B cell (primary cell): ENCODE results near the gene STX4. TPM values are rescaled to one million over a fixed set of nuclear protein-coding genes. Genes with fewer than 3 reads are reported as not detected.

Experiments used
- ATAC-seq: fragments of 200-7000 bp; cut with Tn5 transposase; one replicate; pipeline ENCODE4 v1.10.0; 2021; ENCODE audit warnings: low read depth, mild to moderate bottlenecking, moderate number of reproducible peaks, moderate library complexity
- CTCF ChIA-PET: fragments of 350-600 bp; sonication (Branson Sonifier 250); formaldehyde crosslinking; loops from one replicate; lab custom pipeline; 2021; ENCODE audit warnings: antibody characterized with exemption, inconsistent platforms; lab: Charles Lee
- POLR2A ChIA-PET: fragments of 350-600 bp; sonication (Branson Sonifier 250); formaldehyde crosslinking; loops from one replicate; lab custom pipeline; 2021; ENCODE audit warnings: antibody characterized with exemption; lab: Charles Lee
- DNase-seq: peaks from one replicate; pipeline ENCODE4 v3.0.0; 2013
- H2AFZ ChIP-seq: 2 replicates; pipeline ENCODE4 v1.6.1; 2012; ENCODE audit warnings: mild to moderate bottlenecking, low read depth, low read length; ENCODE audit not compliant: insufficient read depth, poor library complexity, severe bottlenecking
- H3K27ac ChIP-seq, 2 donors: 1 replicate in 1 of 2; 2 replicates in 1 of 2; pipeline ENCODE4 v1.5.1; 2012 to 2013; ENCODE audit warnings: low read length in 2 of 2, mild to moderate bottlenecking in 2 of 2, moderate library complexity in 1 of 2
- H3K27me3 ChIP-seq, 4 experiments: fragments of 200-600 bp in 1 of 4; sonication (generic) in 1 of 4; replicated peaks in 1 of 4; 1 replicate in 2 of 4; 2 replicates in 2 of 4; pipeline versions ENCODE4 v1.6.1 to v1.7.0; 2013 to 2016; ENCODE audit warnings: low read length in 3 of 4, mild to moderate bottlenecking in 2 of 4, mixed read lengths in 1 of 4, moderate library complexity in 1 of 4; ENCODE audit not compliant: insufficient read depth in 4 of 4, control insufficient read depth in 3 of 4; ENCODE audit errors: control extremely low read depth in 1 of 4
- H3K36me3 ChIP-seq, 2 experiments: replicated peaks in 1 of 2; 1 replicate in 1 of 2; 2 replicates in 1 of 2; pipeline versions ENCODE4 v1.6.1 to v1.7.1; 2013; ENCODE audit warnings: low read length in 1 of 2; ENCODE audit not compliant: insufficient read depth in 2 of 2, control insufficient read depth in 1 of 2; ENCODE audit errors: control extremely low read depth in 1 of 2, extremely low read depth in 1 of 2
- H3K4me1 ChIP-seq, 2 donors: fragments of 200-600 bp in 1 of 2; sonication (generic) in 1 of 2; 1 replicate in 1 of 2; 2 replicates in 1 of 2; pipeline versions ENCODE4 v1.5.1 to v1.6.1; 2013 to 2017; ENCODE audit warnings: low read length in 2 of 2; ENCODE audit not compliant: control insufficient read depth in 2 of 2, insufficient read depth in 2 of 2
- H3K4me2 ChIP-seq: replicated peaks from 2 replicates; pipeline ENCODE3; 2012; ENCODE audit warnings: mild to moderate bottlenecking, low read depth, low read length; ENCODE audit not compliant: poor library complexity, severe bottlenecking
- H3K4me3 ChIP-seq, 5 experiments: fragments of 200-600 bp in 1 of 5; sonication (generic) in 1 of 5; 1 replicate in 3 of 5; 2 replicates in 2 of 5; pipeline versions ENCODE4 v1.5.1 to v1.7.0; 2011 to 2016; ENCODE audit warnings: low read length in 4 of 5, mild to moderate bottlenecking in 4 of 5, low read depth in 2 of 5, control low read depth in 1 of 5, moderate library complexity in 1 of 5; ENCODE audit not compliant: insufficient read depth in 1 of 5; ENCODE audit errors: control extremely low read depth in 1 of 5, extremely low read depth in 1 of 5
- H3K79me2 ChIP-seq: fragments of 200-600 bp; sonication (generic); one replicate; pipeline ENCODE4 v1.6.0; 2016; ENCODE audit warnings: low read length; ENCODE audit not compliant: control insufficient read depth, insufficient read depth
- H3K9ac ChIP-seq: fragments of 200-600 bp; sonication (generic); 2 replicates; pipeline ENCODE4 v1.6.1; 2017; ENCODE audit warnings: mild to moderate bottlenecking, low read length, moderate library complexity
- H3K9me3 ChIP-seq, 3 donors: one replicate each; pipeline versions ENCODE4 v1.6.1 to v1.7.1; 2013; ENCODE audit warnings: low read length in 2 of 3; ENCODE audit not compliant: control insufficient read depth in 2 of 3, insufficient read depth in 1 of 3; ENCODE audit errors: control extremely low read depth in 1 of 3
- H4K20me1 ChIP-seq: 2 replicates; pipeline ENCODE4 v1.6.0; 2012; ENCODE audit warnings: mild to moderate bottlenecking, low read length; ENCODE audit not compliant: insufficient read depth, control insufficient read depth, poor library complexity, severe bottlenecking
- H3K27ac Mint-ChIP-seq: one replicate; pipeline ENCODE4 v1.8.0; 2021; ENCODE audit warnings: mixed read lengths
- H3K27me3 Mint-ChIP-seq: one replicate; pipeline ENCODE4 v1.8.0; 2021; ENCODE audit warnings: mixed read lengths
- H3K4me1 Mint-ChIP-seq: one replicate; pipeline ENCODE4 v1.8.0; 2021; ENCODE audit warnings: mixed read lengths
- H3K4me3 Mint-ChIP-seq: one replicate; pipeline ENCODE4 v1.8.0; 2021; ENCODE audit warnings: mixed read lengths
- H3K9me3 Mint-ChIP-seq: one replicate; pipeline ENCODE4 v1.8.0; 2022; ENCODE audit warnings: mixed read lengths; ENCODE audit not compliant: insufficient read depth
- CTCF ChIP-seq: fragments of 200-600 bp; IDR thresholded peaks from one replicate; pipeline ENCODE4 v1.8.0; 2022; ENCODE audit warnings: antibody characterized with exemption, mild to moderate bottlenecking
- EZH2 ChIP-seq: IDR thresholded peaks from 2 replicates; pipeline ENCODE4 v1.6.1; 2012; ENCODE audit warnings: borderline replicate concordance, low read depth, mild to moderate bottlenecking, moderate library complexity, low read length; ENCODE audit not compliant: insufficient read depth, poor library complexity, severe bottlenecking
- WGBS: methylation state at CpG from one replicate; pipeline ENCODE4 v1.1.5; 2013; ENCODE audit warnings: missing lambda C conversion rate; ENCODE audit not compliant: insufficient coverage; 5-methylcytosine and 5-hydroxymethylcytosine counted together
- intact Hi-C: fragments of 100-400 bp; cut with micrococcal nuclease; formaldehyde crosslinking; loops from one replicate; pipeline ENCODE4 v1.10.0; 2022
- polyA plus RNA-seq: library from polyadenylated mRNA; depleted of rRNA; stranded (reverse); fragments of >200 nt; gene quantifications from 2 replicates; pipeline ENCODE4 v1.2.3, GENCODE V29; 2012
- total RNA-seq, 2 donors: library from RNA; stranded (reverse); fragments of 120-200 nt in 1 of 2; gene quantifications; 1 replicate in 1 of 2; 2 replicates in 1 of 2; pipeline versions ENCODE4 v1.2.3 to v1.2.4, GENCODE V29; 2013 to 2022

Gene STX4
- total and polyA plus RNA-seq, 2 donors (not counting 1 experiment from before 2014, with no cell fraction given) = 120 to 133 TPM

DNA sequence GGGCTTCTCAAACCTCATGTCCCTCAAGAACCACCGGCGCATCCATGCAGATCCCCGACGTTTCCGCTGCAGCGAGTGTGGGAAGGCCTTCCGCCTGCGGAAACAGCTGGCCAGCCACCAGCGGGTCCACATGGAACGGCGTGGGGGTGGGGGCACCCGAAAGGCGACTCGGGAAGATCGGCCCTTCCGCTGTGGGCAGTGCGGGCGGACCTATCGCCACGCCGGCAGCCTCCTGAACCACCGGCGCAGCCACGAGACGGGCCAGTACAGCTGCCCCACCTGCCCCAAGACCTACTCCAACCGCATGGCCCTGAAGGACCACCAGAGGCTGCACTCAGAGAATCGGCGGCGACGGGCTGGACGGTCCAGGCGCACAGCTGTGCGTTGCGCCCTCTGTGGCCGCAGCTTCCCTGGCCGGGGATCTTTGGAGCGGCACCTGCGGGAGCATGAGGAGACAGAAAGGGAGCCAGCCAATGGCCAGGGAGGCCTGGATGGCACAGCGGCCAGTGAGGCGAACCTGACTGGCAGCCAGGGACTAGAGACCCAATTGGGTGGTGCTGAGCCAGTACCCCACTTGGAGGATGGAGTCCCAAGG, 46.8 kb downstream of the STX4 start:
- Histone ChIP-seq H3K4me2 (no peak overlapping the region), H3K9ac (no peak overlapping the region), H3K27me3 (no peaks in the 10 kb centered on the region), H2AFZ (no peak overlapping the region), H3K4me3 (no peak overlapping the region), H3K4me1 (peaks cover 5 to 10% of the 10 kb centered on the region in 2 donors), H4K20me1 (peaks cover 78% of the 10 kb centered on the region), H3K9me3 (no peaks in the 10 kb centered on the region), H3K27ac (no peak overlapping the region), H3K36me3 (peaks cover 0 to 60% of the 10 kb centered on the region in 2 experiments), H3K79me2 (peaks cover 69% of the 10 kb centered on the region)
- Mint-ChIP-seq H3K27me3 (no peaks in the 10 kb centered on the region), H3K27ac (no peak overlapping the region), H3K9me3 (no peaks in the 10 kb centered on the region), H3K4me1 (peaks cover 22% of the 10 kb centered on the region), H3K4me3 (no peak overlapping the region)
- POLR2A ChIA-PET = no interaction called here
- WGBS = 97% methylated on average over 40 of the region's 40 CpGs
- TF ChIP-seq EZH2 (no peak), CTCF (no peak)
- intact Hi-C loops = no loop called here
- CTCF ChIA-PET = no interaction called here
- DNase-seq (no peak), ATAC-seq (no peak)

- H2AFZ ChIP-seq = no peak overlapping the region
- ATAC-seq = no peak
- H4K20me1 ChIP-seq = peaks cover 78% of the 10 kb centered on the region
- no peak overlapping the region for H3K9ac ChIP-seq
- H3K4me3 ChIP-seq = no peak overlapping the region
- peaks cover 0 to 60% of the 10 kb centered on the region in 2 experiments for H3K36me3 ChIP-seq
- H3K4me3 Mint-ChIP-seq = no peak overlapping the region
- H3K4me1 ChIP-seq = peaks cover 0 to 4% of the 10 kb centered on the region in 2 donors
- peaks cover 17% of the 10 kb centered on the region for H3K4me1 Mint-ChIP-seq
- 97% methylated on average over 12 of the region's 13 CpGs for whole genome bisulfite sequencing
- peaks cover 70% of the 10 kb centered on the region for H3K79me2 ChIP-seq
- H3K27ac ChIP-seq = no peak overlapping the region
- CTCF ChIA-PET = no interaction called here
- no peaks in the 10 kb centered on the region for H3K9me3 ChIP-seq
- intact Hi-C loops = no loop called here
- no peak overlapping the region for H3K4me2 ChIP-seq
- no peaks in the 10 kb centered on the region for H3K27me3 Mint-ChIP-seq
- POLR2A ChIA-PET = no interaction called here
- no peaks in the 10 kb centered on the region for H3K27me3 ChIP-seq
- H3K9me3 Mint-ChIP-seq = no peaks in the 10 kb centered on the region
- TF ChIP-seq EZH2 (no peak), CTCF (no peak)
- DNase-seq = no peak
- no peak overlapping the region for H3K27ac Mint-ChIP-seq
These were observed 47.5 kb downstream of the STX4 start for GRCh38 chr16:31080756-31081419.
